Measurements from ENCODE around the gene ZNF213.

Gene ZNF213

DNA sequence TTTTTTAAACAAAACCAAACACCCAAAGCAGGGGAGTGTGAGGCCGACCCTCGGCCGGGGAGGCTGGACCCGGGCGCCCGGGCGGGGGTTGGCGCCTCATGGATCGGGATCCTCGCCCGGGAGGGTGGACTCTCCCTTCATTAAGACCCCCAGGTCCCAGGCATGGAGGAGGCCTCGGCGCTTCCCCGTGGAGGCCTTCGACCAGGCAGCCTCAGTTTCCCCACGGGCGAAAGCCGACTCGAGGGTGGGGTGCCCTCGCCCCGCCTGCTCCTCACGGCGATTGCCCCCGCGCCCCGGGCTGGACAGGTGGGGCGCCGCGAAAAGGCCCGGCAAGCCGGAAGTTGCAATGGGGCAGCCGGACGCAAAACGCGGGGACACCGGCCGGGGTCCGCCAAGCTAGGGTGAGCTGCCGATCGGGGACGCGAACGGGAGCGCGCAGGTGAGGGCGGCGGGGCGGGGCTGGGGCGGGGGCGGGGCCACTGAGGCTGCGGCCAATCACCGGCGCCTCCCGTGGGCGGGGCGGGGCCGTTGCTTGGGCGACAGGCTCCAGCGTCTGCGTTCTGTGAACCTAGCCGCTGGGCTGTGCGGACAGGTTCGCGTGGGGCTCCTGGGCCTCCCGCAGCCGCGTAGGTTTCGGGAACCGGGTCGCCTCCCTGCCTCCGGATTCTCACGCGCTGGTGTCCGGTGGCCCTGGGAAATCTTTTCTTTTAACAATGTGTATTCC is 28.5 kb upstream of the ZNF213 start:
- peaks cover 30% of the 10 kb centered on the region for H3K4me1 ChIP-seq (ENCODE audit: insufficient read depth, low read length, severe bottlenecking)
- H3K36me3 ChIP-seq (ENCODE audit: insufficient read depth, low read length), result no peaks in the 10 kb centered on the region
- H3K9me3 ChIP-seq (ENCODE audit: low read length), result no peaks in the 10 kb centered on the region
- H3F3A ChIP-seq (ENCODE audit: insufficient read depth, low read length), result peaks cover 6% of the 10 kb centered on the region; the same call in 1 of the 2 replicates
- H3K9ac ChIP-seq (ENCODE audit: low read length), result peak overlapping the region; percentile 85
- peak overlapping the region; percentile 99 for H3K4me2 ChIP-seq (ENCODE audit: low read length)
- no peaks in the 10 kb centered on the region for H3K9me2 ChIP-seq (ENCODE audit: low read depth, low read length)
- H3K27ac ChIP-seq (ENCODE audit: low read depth, low read length, poor library complexity, severe bottlenecking), result peak overlapping the region; percentile 15
- H4K20me1 ChIP-seq (ENCODE audit: insufficient read depth, low read length), result no peaks in the 10 kb centered on the region
- H2AFZ ChIP-seq (ENCODE audit: low read length), result peak overlapping the region; percentile 73
- H3K4me3 ChIP-seq (ENCODE audit: low read depth, low read length, poor library complexity, severe bottlenecking), result peak overlapping the region; percentile 83
- peaks cover 6% of the 10 kb centered on the region; the same call in 1 of the 2 replicates for H3K27me3 ChIP-seq (ENCODE audit: insufficient read depth, low read length)
- no peaks in the 10 kb centered on the region for H3K79me2 ChIP-seq (ENCODE audit: insufficient read depth, low read length)
- no peak for TF ChIP-seq EZH2 (IDR thresholded peaks at IDR 0.05; ENCODE audit: borderline replicate concordance, low read length)
- TF ChIP-seq, protein P1, sequence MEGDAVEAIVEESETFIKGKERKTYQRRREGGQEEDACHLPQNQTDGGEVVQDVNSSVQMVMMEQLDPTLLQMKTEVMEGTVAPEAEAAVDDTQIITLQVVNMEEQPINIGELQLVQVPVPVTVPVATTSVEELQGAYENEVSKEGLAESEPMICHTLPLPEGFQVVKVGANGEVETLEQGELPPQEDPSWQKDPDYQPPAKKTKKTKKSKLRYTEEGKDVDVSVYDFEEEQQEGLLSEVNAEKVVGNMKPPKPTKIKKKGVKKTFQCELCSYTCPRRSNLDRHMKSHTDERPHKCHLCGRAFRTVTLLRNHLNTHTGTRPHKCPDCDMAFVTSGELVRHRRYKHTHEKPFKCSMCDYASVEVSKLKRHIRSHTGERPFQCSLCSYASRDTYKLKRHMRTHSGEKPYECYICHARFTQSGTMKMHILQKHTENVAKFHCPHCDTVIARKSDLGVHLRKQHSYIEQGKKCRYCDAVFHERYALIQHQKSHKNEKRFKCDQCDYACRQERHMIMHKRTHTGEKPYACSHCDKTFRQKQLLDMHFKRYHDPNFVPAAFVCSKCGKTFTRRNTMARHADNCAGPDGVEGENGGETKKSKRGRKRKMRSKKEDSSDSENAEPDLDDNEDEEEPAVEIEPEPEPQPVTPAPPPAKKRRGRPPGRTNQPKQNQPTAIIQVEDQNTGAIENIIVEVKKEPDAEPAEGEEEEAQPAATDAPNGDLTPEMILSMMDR (IDR thresholded peaks at IDR 0.05; ENCODE audit: low read length), result no peak

- Histone ChIP-seq H3F3A (ENCODE audit: insufficient read depth, low read length) (no peaks in the 10 kb centered on the region), H3K27me3 (ENCODE audit: insufficient read depth, low read length) (peaks cover 24% of the 10 kb centered on the region), H4K20me1 (ENCODE audit: insufficient read depth, low read length) (no peaks in the 10 kb centered on the region), H2AFZ (ENCODE audit: low read length) (no peak within 1 kb of the TSS), H3K4me2 (ENCODE audit: low read length) (no peak within 1 kb of the TSS), H3K9me3 (ENCODE audit: low read length) (no peaks in the 10 kb centered on the region), H3K4me3 (ENCODE audit: low read depth, low read length, poor library complexity, severe bottlenecking) (no peak within 1 kb of the TSS), H3K27ac (ENCODE audit: low read depth, low read length, poor library complexity, severe bottlenecking) (no peak within 1 kb of the TSS), H3K36me3 (ENCODE audit: insufficient read depth, low read length) (no peaks in the 10 kb centered on the region), H3K4me1 (ENCODE audit: insufficient read depth, low read length, severe bottlenecking) (peaks cover under 1% of the 10 kb centered on the region), H3K9ac (ENCODE audit: low read length) (no peak within 1 kb of the TSS), H3K9me2 (ENCODE audit: low read depth, low read length) (no peaks in the 10 kb centered on the region), H3K79me2 (ENCODE audit: insufficient read depth, low read length) (no peaks in the 10 kb centered on the region)
- TF ChIP-seq, protein P1 (IDR thresholded peaks at IDR 0.05; ENCODE audit: low read length), result no peak
- no peak for TF ChIP-seq EZH2 (IDR thresholded peaks at IDR 0.05; ENCODE audit: borderline replicate concordance, low read length)
Observed at GRCh38 chr16:3112058-3112880, 22.6 kb upstream of the ZNF213 start, which contains the start of gene ZNF205. Gene ZNF205 (plus strand): TSS chr16:3112586. CDS start chr16:3113431, 845 bp downstream.

- H2AFZ ChIP-seq (ENCODE audit: low read length), result no peak overlapping the region
- H4K20me1 ChIP-seq (ENCODE audit: insufficient read depth, low read length), result no peaks in the 10 kb centered on the region
- H3K4me2 ChIP-seq (ENCODE audit: low read length), result no peak overlapping the region
- H3K36me3 ChIP-seq (ENCODE audit: insufficient read depth, low read length), result no peaks in the 10 kb centered on the region
- H3K4me3 ChIP-seq (ENCODE audit: low read depth, low read length, poor library complexity, severe bottlenecking), result no peak overlapping the region
- H3K9me2 ChIP-seq (ENCODE audit: low read depth, low read length), result no peaks in the 10 kb centered on the region
- no peak overlapping the region for H3K9ac ChIP-seq (ENCODE audit: low read length)
- no peak overlapping the region for H3K27ac ChIP-seq (ENCODE audit: low read depth, low read length, poor library complexity, severe bottlenecking)
- H3F3A ChIP-seq (ENCODE audit: insufficient read depth, low read length), result no peaks in the 10 kb centered on the region
- peaks cover 24% of the 10 kb centered on the region for H3K27me3 ChIP-seq (ENCODE audit: insufficient read depth, low read length)
- H3K79me2 ChIP-seq (ENCODE audit: insufficient read depth, low read length), result no peaks in the 10 kb centered on the region
- no peaks in the 10 kb centered on the region for H3K9me3 ChIP-seq (ENCODE audit: low read length)
- no peak for TF ChIP-seq EZH2 (IDR thresholded peaks at IDR 0.05; ENCODE audit: borderline replicate concordance, low read length)
- no peaks in the 10 kb centered on the region for H3K4me1 ChIP-seq (ENCODE audit: insufficient read depth, low read length, severe bottlenecking)
Observed at GRCh38 chr16:3112881-3113574, 21.8 kb upstream of the ZNF213 start.

Measured in OCI-LY1 (cell line).